HPDE6-E6E7 (cell line): ENCODE results near the gene TRPC4.

Experiments
- DNase-seq: peaks from one replicate; pipeline ENCODE4 v3.0.0; 2011; ENCODE audit warnings: missing footprints; ENCODE audit errors: extremely low spot score

The TRPC4 gene

DNA sequence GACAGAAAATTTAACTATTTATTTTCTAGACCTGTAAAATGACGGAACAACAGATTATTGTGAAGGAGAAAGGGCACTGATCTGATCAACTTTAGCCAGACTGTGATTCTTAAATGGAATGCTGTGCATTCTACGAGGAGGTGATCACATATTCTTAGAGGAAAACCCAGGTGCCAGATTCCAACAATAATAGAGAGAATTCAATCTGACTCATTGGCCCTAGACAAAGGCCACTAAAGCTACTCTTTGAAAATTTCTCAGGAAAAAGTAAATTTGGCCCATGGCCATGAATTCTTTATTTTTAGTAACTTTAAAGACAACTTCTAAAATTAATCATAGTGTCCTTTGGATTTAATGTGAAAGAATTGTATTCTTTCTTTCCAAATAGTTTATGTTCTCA is 212.4 kb downstream of the TRPC4 start:
- DNase-seq, result peak; percentile 0

DNA sequence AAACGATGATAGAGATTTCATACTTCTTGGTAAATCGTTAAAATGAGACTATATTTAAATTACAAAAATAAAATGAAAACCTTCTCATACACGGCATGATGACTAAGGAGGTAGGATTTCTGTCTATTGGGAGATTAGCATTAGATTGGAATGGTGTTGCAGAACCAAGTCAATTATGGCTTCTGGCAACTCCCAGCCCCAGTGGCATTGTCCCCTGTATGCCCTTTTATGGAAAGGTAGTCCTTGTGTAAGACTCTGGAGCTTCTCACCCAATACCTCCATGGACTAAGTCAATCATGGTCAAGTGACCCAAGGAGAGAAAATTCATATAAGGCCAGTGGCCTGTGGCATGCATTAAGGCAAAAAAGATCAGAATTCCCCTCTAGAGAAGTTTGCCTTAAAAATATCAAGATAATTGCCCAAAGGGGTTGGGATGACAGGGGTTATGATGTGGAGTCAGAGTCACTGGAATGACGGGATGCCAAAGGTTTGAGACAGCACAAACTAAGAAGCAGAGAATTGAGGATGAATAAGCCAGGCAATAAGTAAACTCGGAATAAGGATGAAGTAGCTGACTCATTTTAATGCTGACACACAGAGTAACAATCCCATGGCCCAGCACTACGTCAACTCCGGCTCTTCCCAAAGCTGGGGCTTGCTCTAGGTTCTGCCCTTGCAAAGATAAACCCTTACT is 213.2 kb downstream of the TRPC4 start:
- DNase-seq, result peak; percentile 43

GRCh38 chr13:37652596-37652995 is 217.0 kb downstream of the TRPC4 start:
- DNase-seq, result no peak

DNA sequence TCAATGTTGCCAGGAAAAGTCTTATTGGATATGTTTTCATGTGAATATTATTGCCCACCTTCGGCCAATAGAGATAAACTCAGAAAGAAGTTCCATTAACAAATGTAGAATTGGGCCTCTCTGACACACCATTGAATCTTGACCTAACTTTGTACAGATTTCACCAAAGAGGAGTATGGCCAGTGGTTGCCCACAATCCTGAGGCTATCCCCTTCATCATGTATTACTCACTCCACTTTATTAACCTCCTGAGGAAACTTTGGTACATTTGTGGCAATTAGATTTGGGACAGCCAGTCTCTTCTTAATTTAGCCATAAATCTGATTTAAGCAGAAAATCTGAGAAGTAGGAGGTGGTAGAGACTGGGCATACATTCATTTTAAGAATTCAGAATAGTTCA is 217.7 kb downstream of the TRPC4 start:
- DNase-seq, result no peak

DNA sequence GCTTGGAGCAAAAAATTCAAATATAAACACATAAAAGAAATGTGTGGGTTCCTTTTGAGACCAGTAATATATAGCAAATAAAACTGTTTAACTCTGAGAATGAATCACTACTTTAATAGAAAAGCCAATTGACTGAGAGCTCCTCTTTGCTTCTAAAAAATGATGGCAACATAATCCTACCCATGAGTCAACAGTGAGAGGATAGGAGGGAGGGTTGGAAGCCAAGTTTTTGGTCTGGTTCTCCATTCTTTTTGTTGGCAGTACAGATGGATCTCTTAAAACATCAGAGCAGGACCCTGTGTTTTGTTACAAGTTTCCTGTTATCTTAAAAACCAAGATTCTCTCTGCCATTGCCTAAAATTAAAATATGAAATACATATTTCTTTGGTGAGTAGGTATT is 221.0 kb downstream of the TRPC4 start:
- no peak for DNase-seq

- DNase-seq, result no peak
These were observed 222.4 kb downstream of the TRPC4 start for GRCh38 chr13:37647031-37647650.

DNA sequence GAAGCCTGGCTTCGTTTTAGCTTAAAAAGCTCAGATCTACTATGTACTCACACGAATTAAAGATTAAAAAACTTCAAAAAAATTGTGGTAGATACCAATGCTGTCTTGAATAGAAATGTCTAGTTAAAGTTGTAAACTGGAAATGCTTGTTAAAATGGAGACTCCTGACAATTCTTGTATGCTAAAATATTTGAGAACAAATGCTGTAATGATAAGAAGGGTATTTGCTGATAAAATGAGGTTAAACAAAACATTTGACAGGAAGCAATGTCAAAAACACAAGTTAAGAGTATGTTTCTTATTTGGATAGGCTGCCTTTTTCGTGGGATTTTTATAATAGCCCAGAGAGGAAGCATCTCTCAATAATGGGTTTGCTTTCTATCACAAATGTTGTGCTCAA is 223.0 kb downstream of the TRPC4 start:
- no peak for DNase-seq

DNA sequence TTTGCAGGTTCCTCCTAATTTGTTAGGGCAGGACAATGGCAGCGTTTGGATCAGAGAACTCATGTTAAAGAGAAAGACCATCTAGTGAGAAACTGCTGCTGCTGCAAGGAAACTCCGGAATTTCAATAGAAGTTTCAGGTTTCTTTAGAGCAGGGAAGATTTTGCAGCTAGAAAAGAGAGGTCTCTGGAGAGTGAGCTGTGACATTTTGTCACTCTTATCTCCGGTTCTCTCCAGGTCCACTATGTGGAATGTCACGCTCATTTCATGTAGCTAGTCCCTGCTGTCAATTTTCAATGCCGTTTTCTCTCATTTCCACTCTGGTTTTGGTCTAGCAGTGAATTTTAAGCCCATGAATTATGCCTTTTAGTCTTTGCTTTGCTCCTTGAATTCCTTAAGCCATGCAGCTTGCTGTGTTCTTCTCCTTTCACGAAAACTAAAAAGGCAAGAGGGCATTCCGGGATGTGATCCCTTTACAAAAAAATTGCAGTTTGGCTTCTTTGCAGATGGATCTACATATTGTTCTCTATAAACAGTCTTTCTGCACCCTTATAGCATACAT is 224.3 kb downstream of the TRPC4 start:
- DNase-seq, result no peak

GRCh38 chr13:37641391-37641790 is 228.2 kb downstream of the TRPC4 start:
- DNase-seq, result no peak

GRCh38 chr13:37640499-37640898 is 229.1 kb downstream of the TRPC4 start:
- DNase-seq, result peak; percentile 0

DNA sequence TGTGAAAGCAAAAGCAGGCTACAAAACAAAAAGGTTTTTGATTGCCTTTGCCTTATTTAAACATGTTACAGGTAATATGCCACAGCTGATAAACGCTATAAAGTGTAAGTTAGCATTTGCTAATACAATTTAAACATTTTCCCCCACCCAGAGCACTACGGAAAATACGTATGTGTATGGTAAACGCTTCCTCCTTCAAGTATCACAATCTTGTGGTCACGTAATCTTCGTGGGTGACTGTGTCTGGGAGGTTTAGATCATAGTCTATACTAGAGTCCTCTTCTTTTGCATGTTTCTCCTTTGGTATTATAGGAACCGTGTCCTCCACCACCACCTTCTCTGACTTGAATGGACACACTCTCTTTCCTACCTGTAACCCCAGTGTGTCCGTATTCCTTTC is 232.9 kb downstream of the TRPC4 start:
- no peak for DNase-seq

- no peak for DNase-seq
These were observed 237.3 kb downstream of the TRPC4 start for GRCh38 chr13:37632294-37632693.

DNA sequence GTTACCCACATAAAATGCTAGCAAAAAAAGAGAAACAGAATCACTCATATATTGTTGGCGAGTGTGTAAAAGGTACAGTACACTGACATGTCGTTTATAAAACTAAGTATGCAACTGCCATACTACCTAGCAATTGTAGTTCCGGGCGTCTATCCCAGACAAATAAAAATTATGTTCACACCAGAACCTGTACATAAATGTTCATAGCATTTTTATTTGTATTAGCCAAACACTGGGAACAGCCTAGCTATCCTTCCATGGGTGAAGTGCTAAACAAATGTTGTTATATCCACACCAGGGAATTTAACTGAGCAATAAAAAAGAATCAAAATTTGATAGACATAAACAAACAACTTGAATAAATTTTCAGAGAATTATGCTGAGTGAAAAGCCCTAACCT is 242.1 kb downstream of the TRPC4 start:
- DNase-seq, result no peak

DNA sequence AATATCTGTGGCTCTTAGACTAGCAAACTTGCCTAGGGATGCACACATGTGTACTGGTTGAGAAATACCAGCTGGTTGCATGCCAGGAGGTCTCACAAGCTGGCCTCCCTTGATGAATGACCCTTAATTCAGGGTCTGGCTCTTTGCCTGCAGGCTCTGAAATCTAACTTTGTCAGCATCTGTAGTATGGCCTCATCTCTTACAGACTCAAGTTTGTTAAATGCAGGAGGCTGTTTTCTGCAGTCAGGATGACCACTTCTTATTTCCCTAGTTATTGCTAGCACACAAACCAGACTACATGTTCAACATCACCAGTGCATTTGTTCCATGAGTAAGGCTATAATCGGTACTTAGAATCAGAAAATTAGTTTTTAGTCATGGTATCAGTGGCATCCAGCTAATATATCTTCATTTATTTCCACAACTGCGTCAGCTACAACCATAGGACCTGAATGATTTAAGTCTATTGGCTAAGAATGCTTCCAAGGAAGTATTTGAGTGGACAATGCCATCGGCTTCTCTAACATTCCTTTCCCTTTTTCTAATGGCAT is 247.7 kb downstream of the TRPC4 start:
- no peak for DNase-seq

DNA sequence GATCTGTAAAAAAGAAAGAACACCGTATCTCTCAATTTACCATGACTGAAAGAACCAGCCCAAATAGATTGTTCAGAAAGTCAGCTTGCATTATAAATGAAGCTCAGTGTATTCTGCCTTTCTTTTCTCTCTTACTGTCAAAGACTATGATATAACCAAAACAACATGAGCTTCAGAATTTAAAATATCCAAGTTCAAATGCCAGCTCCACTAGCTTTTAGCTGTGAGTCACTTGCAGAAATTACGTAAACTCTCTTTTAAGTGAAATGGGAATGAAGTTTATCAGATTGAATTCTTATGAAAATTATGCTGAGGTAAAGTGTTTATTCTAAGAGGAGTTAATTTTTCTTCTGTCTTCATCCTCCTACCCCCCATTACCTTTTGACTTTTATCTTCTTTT is 251.0 kb downstream of the TRPC4 start:
- DNase-seq, result no peak

GRCh38 chr13:37617173-37617572 is 252.4 kb downstream of the TRPC4 start:
- DNase-seq, result no peak

DNA sequence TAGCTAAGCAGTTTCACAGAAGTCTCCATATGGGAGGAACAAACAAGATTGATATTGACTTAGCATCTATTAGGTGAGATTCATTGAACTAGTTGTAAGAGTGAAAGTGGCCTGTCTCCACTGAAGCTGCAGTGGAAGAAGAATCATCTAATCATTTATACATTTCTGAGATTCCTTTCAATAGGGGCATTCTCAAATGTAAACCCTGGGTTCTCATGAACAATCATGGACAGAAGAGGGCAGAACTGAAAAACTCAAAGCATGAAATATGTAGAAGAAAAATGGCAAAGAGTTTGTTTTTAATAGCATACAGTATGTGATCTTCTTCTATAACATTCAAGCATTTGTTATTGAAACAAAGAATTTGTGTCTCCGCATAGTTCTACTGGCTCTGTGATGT is 253.4 kb downstream of the TRPC4 start:
- no peak for DNase-seq

DNA sequence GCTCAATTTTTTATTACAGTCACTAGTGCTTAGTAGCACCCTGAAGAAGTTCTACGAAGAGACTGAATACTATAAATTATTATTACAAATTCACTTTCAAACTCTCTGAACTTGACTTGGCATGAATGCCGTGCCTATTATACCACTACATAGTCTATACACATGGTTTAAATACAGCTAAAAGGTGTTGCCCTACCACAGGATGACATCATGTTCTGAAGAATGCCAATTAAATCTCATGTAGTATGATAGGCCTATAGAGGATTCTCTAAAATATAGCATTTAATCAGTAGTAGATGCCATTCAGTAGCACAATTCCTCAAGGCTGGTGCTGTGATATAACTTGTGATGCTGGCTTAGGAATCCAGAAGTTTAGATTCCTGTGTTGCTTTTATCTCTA is 254.3 kb downstream of the TRPC4 start:
- DNase-seq, result no peak

GRCh38 chr13:37613638-37614037 is 255.9 kb downstream of the TRPC4 start:
- no peak for DNase-seq

DNA sequence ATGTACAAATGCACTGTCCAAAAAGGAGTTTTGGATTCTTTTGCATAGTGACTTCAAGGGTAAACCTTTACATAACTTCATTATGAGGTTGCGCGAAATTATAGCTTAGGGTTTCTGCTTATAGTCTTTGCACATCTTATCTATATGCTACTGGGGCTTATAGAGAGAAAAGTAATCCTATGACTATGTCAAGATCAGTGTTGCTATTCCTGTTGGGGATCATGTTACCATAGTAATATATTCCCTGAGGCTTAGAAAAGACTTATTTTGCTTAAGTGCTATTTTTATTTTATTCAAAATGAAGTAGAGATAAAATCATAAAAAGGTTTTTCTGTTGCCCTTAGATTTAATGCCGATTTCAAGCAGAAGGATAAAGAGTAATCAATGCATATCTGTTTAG is 256.3 kb downstream of the TRPC4 start:
- no peak for DNase-seq

DNA sequence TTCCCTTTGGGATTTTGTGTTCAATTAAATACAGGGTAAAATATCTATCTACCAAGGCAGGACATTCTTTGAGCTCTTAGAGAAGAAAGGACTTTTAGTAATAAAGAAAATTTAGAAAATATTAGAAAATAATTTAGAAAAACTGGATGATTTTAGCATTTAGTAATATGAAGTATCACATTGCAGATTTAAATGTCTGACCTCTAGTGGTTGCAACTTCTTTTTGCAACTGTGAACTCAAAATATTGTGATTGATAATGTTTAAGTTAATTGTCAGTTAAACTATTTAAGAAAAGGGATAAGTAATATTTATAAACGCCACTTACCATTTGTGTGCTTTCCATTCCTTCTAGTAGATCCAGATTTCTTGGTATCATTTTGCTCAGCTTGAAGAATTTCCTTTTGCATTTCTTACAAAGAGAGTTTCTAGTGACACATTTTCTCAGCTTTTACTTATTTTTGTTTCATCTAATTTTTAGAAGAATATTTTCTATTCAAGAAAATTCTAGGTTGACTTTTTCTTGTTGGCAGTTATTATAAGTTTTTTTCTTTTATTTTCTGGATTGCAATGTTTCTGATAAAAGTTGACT is 260.7 kb downstream of the TRPC4 start:
- DNase-seq, result no peak

- DNase-seq, result no peak
These were observed 266.7 kb downstream of the TRPC4 start for GRCh38 chr13:37602733-37603381.
